K562 (cell line): ENCODE measurements around the gene IGSF8. TPM values are rescaled to one million over a fixed set of nuclear protein-coding genes. Genes with fewer than 3 reads are reported as not detected.
A peak's percentile ranks its signal among the peaks of the same experiment; 100 is the strongest.

Experiments
- ATF1 ChIP-seq, 2 experiments: fragments of 450-650 bp in 1 of 2; IDR thresholded peaks; 2 replicates each; pipeline ENCODE4 v1.6.1; 2016; ENCODE audit warnings: missing compliant biosample characterization in 1 of 2, missing genetic modification characterization in 1 of 2
- DACH1 ChIP-seq: fragments of 450-650 bp; IDR thresholded peaks from 2 replicates; pipeline ENCODE4 v1.6.1; 2018; ENCODE audit not compliant: partially characterized antibody
- EGR1 ChIP-seq: fragments of 450-650 bp; conservative IDR thresholded peaks from 2 replicates; pipeline ENCODE4 v1.6.1; 2017; ENCODE audit warnings: mild to moderate bottlenecking
- HNRNPUL1 ChIP-seq: fragments of 200-400 bp; formaldehyde crosslinking; IDR thresholded peaks from 2 replicates; pipeline ENCODE4 v1.6.1; 2017; ENCODE audit warnings: low read length
- KAT7 ChIP-seq: sonication (generic); formaldehyde crosslinking; IDR thresholded peaks from 2 replicates; pipeline ENCODE4 v1.8.0; 2022; ENCODE audit warnings: missing genetic modification reagents, mild to moderate bottlenecking, borderline replicate concordance
- L3MBTL2 ChIP-seq: fragments of 450-650 bp; IDR thresholded peaks from 2 replicates; pipeline ENCODE4 v1.6.1; 2016; ENCODE audit warnings: mild to moderate bottlenecking, moderate library complexity
- MAZ ChIP-seq, 2 experiments: fragments of 450-650 bp in 1 of 2; sonication (generic) in 1 of 2; formaldehyde crosslinking; IDR thresholded peaks in 1 of 2; conservative IDR thresholded peaks in 1 of 2; 2 replicates each; pipeline versions ENCODE4 v1.4.0 to v1.5.0; 2020; ENCODE audit warnings: mild to moderate bottlenecking in 1 of 2, missing genetic modification reagents in 1 of 2
- PHF8 ChIP-seq: fragments of 200-600 bp; sonication (generic); IDR thresholded peaks from 2 replicates; pipeline ENCODE4 v1.6.1; 2012; ENCODE audit warnings: mixed run types, mild to moderate bottlenecking, inconsistent platforms, low read length, moderate library complexity, borderline replicate concordance
- RCOR1 ChIP-seq, 2 experiments: IDR thresholded peaks; 2 replicates each; pipeline ENCODE4 v1.6.1; 2012; ENCODE audit warnings: low read depth in 2 of 2, low read length in 2 of 2, borderline replicate concordance in 1 of 2, improper control_type of control experiment in 1 of 2
- ZFPM2 ChIP-seq: fragments of 250-450 bp; sonication (Bioruptor Pico); IDR thresholded peaks from 2 replicates; pipeline ENCODE4 v1.5.1; 2022; ENCODE audit warnings: mild to moderate bottlenecking
- ZNF436 ChIP-seq: fragments of 250-450, 450-650 bp; sonication (Bioruptor Pico); formaldehyde crosslinking; IDR thresholded peaks from 2 replicates; pipeline ENCODE4 v1.7.0; 2020; ENCODE audit warnings: mild to moderate bottlenecking
- polyA plus RNA-seq, 8 experiments: library from polyadenylated mRNA; depleted of rRNA in 4 of 8; stranded (reverse) in 5 of 8; unstranded in 3 of 8; fragments of >200 nt; fragmentation: Nextera tagmentation in 2 of 8; fragmentation: Illumina TruSeq in 1 of 8; extraction: Ambion mirVana in 2 of 8; extraction: Trizol in 1 of 8; gene quantifications; 2 replicates each; pipeline versions ENCODE4 v1.2.1 to v1.2.3, GENCODE V29; 2011 to 2014; ENCODE audit warnings: inconsistent platforms in 1 of 8, missing spikeins in 1 of 8
- total RNA-seq, 7 experiments: library from RNA; depleted of rRNA in 6 of 7; stranded (reverse); fragments of >200 nt in 6 of 7; fragmentation: Illumina TruSeq in 2 of 7; extraction: Trizol in 2 of 7; gene quantifications; 2 replicates each; pipeline versions ENCODE4 v1.2.1 to v1.2.3, GENCODE V29; 2011 to 2021; ENCODE audit warnings: low replicate concordance in 1 of 7
- TF ChIP-seq, protein P1 (sequence below): sonication (generic); formaldehyde crosslinking; IDR thresholded peaks from 2 replicates; pipeline ENCODE4 v1.8.0; 2022; ENCODE audit warnings: mild to moderate bottlenecking, missing genetic modification reagents
- TF ChIP-seq, protein P2 (sequence below): fragments of 450-650 bp; IDR thresholded peaks from 2 replicates; pipeline ENCODE4 v1.6.1; 2014; ENCODE audit warnings: low read depth, mild to moderate bottlenecking, moderate library complexity, borderline replicate concordance
- TF ChIP-seq, protein P3 (sequence below), 2 experiments: IDR thresholded peaks; 2 replicates each; pipeline ENCODE4 v1.6.1; 2011; ENCODE audit warnings: borderline replicate concordance in 1 of 2, control low read depth in 1 of 2, low read depth in 1 of 2, low read length in 1 of 2, mild to moderate bottlenecking in 1 of 2, mixed read lengths in 1 of 2, moderate library complexity in 1 of 2; ENCODE audit not compliant: insufficient read depth in 1 of 2, insufficient read length in 1 of 2, poor library complexity in 1 of 2, severe bottlenecking in 1 of 2; ENCODE audit errors: extremely low read depth in 1 of 2
- TF ChIP-seq, protein P4 (sequence below): fragments of 450-650 bp; conservative IDR thresholded peaks from 2 replicates; pipeline ENCODE4 v1.6.1; 2016; ENCODE audit warnings: missing genetic modification characterization, low read depth, mild to moderate bottlenecking, control low read depth, missing compliant biosample characterization
- TF ChIP-seq, protein P5 (sequence below): sonication (generic); formaldehyde crosslinking; IDR thresholded peaks from 2 replicates; pipeline ENCODE4 v1.8.1; 2023; ENCODE audit warnings: mild to moderate bottlenecking, missing genetic modification reagents, moderate library complexity

The IGSF8 gene
- total and polyA plus RNA-seq, 9 of the 15 experiments (the other 6 are each of a cell fraction or from before 2014, with no cell fraction given) = 0.32 to 11.7 (median 3.2) TPM

DNA sequence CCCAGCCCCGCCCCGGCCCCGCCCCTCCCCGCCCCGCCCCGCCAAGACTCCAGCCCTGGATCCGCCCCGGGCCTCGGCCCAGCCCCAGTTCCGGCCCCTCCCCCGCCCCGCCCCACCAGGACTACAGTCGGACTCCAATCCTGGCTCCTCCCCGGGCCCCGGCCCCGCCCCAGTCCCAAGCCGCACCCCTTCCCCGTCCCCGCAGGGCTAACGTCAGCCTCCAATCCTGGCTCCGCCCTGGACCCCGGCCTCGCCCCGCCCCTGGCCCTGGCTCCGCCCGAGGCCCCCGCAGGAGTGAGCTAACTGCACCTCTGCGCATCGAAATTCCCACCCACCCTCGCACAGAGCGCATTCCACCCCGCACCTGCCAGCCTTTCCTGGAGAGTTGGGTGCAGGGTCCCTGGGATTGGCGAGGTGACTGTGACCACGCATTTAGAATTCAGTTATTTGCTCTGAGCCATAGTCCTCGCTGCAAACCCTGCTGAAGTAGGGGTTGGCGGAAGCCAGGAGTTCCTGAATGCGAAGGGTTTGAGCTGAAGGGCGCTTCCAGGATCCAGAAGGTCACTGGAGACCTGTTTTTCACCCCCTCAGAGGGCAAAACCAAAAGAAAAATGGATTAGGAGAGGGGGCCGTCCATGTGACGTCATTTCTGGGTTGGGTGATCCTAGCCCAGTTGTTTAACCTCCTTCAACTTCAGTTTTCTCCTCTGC is 588 bp upstream of the IGSF8 start (continued):
- TF ChIP-seq PHF8 (peak; percentile 37; the same call in 1 of the 2 replicates), ZNF436 (CRISPR knock-in tag) (no peak), ZFPM2 (CRISPR knock-in tag) (no peak), RCOR1 (IDR thresholded peaks at IDR 0.05; ENCODE audit: borderline replicate concordance in 1 of 2, low read depth in 2 of 2, low read length in 2 of 2) (no peak), KAT7 (CRISPR knock-in tag) (0 out of 2 replicates have a peak, but pooled peaks have one; percentile 41), L3MBTL2 (peak; percentile 47; the same call in 1 of the 2 replicates), MAZ (CRISPR knock-in tag; conservative IDR thresholded peaks at IDR 0.05 in 1 of 2, IDR thresholded peaks at IDR 0.05 in 1 of 2) (peak; percentile 47 to 53; a peak in 2 of 4 replicates), HNRNPUL1 (no peak), EGR1 (0 out of 2 replicates have a peak, but pooled peaks have one; percentile 11), DACH1 (no peak), ATF1 (CRISPR knock-in tag; IDR thresholded peaks at IDR 0.05) (no peak), ATF1 (tag; IDR thresholded peaks at IDR 0.05) (peak; percentile 89)
- TF ChIP-seq, protein P1, sequence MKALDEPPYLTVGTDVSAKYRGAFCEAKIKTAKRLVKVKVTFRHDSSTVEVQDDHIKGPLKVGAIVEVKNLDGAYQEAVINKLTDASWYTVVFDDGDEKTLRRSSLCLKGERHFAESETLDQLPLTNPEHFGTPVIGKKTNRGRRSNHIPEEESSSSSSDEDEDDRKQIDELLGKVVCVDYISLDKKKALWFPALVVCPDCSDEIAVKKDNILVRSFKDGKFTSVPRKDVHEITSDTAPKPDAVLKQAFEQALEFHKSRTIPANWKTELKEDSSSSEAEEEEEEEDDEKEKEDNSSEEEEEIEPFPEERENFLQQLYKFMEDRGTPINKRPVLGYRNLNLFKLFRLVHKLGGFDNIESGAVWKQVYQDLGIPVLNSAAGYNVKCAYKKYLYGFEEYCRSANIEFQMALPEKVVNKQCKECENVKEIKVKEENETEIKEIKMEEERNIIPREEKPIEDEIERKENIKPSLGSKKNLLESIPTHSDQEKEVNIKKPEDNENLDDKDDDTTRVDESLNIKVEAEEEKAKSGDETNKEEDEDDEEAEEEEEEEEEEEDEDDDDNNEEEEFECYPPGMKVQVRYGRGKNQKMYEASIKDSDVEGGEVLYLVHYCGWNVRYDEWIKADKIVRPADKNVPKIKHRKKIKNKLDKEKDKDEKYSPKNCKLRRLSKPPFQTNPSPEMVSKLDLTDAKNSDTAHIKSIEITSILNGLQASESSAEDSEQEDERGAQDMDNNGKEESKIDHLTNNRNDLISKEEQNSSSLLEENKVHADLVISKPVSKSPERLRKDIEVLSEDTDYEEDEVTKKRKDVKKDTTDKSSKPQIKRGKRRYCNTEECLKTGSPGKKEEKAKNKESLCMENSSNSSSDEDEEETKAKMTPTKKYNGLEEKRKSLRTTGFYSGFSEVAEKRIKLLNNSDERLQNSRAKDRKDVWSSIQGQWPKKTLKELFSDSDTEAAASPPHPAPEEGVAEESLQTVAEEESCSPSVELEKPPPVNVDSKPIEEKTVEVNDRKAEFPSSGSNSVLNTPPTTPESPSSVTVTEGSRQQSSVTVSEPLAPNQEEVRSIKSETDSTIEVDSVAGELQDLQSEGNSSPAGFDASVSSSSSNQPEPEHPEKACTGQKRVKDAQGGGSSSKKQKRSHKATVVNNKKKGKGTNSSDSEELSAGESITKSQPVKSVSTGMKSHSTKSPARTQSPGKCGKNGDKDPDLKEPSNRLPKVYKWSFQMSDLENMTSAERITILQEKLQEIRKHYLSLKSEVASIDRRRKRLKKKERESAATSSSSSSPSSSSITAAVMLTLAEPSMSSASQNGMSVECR (CRISPR knock-in tag) = no peak
- TF ChIP-seq, protein P2, sequence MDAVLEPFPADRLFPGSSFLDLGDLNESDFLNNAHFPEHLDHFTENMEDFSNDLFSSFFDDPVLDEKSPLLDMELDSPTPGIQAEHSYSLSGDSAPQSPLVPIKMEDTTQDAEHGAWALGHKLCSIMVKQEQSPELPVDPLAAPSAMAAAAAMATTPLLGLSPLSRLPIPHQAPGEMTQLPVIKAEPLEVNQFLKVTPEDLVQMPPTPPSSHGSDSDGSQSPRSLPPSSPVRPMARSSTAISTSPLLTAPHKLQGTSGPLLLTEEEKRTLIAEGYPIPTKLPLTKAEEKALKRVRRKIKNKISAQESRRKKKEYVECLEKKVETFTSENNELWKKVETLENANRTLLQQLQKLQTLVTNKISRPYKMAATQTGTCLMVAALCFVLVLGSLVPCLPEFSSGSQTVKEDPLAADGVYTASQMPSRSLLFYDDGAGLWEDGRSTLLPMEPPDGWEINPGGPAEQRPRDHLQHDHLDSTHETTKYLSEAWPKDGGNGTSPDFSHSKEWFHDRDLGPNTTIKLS = no peak
- TF ChIP-seq, protein P3, sequence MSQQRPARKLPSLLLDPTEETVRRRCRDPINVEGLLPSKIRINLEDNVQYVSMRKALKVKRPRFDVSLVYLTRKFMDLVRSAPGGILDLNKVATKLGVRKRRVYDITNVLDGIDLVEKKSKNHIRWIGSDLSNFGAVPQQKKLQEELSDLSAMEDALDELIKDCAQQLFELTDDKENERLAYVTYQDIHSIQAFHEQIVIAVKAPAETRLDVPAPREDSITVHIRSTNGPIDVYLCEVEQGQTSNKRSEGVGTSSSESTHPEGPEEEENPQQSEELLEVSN (IDR thresholded peaks at IDR 0.05; ENCODE audit: borderline replicate concordance in 1 of 2, extremely low read depth in 1 of 2, insufficient read depth in 1 of 2, insufficient read length in 1 of 2, low read depth in 1 of 2, low read length in 1 of 2, poor library complexity in 1 of 2, severe bottlenecking in 1 of 2) = peak in 1 of 2 experiments; percentile 33
- TF ChIP-seq, protein P4, sequence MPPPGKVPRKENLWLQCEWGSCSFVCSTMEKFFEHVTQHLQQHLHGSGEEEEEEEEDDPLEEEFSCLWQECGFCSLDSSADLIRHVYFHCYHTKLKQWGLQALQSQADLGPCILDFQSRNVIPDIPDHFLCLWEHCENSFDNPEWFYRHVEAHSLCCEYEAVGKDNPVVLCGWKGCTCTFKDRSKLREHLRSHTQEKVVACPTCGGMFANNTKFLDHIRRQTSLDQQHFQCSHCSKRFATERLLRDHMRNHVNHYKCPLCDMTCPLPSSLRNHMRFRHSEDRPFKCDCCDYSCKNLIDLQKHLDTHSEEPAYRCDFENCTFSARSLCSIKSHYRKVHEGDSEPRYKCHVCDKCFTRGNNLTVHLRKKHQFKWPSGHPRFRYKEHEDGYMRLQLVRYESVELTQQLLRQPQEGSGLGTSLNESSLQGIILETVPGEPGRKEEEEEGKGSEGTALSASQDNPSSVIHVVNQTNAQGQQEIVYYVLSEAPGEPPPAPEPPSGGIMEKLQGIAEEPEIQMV (tag) = no peak
- TF ChIP-seq, protein P5, sequence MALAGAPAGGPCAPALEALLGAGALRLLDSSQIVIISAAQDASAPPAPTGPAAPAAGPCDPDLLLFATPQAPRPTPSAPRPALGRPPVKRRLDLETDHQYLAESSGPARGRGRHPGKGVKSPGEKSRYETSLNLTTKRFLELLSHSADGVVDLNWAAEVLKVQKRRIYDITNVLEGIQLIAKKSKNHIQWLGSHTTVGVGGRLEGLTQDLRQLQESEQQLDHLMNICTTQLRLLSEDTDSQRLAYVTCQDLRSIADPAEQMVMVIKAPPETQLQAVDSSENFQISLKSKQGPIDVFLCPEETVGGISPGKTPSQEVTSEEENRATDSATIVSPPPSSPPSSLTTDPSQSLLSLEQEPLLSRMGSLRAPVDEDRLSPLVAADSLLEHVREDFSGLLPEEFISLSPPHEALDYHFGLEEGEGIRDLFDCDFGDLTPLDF (CRISPR knock-in tag) = no peak
